ENCODE measurements around the gene LHPP. TPM values are rescaled to one million over a fixed set of nuclear protein-coding genes. Genes with fewer than 3 reads are reported as not detected.

Gene LHPP
- polyA plus RNA-seq, 1 experiment: 7.1 TPM

GRCh38 chr10:124589491-124590041 lies 127.9 kb downstream of the LHPP start:
- ChIA-PET CTCF (interaction anchor here (0.6 to 0.7 kb wide), 2 partner anchors 10 to 91 kb away, joined by 3 read pairs; no protein-coding TSS in a partner anchor), POLR2A (no interaction called here)
- no peak overlapping the region for H3K27ac ChIP-seq (ENCODE audit: low read depth, low read length)
- no peak for TF ChIP-seq CTCF (IDR thresholded peaks at IDR 0.05; ENCODE audit: low read depth, low read length)
- peaks cover 13% of the 10 kb centered on the region for H3K27me3 ChIP-seq (ENCODE audit: control insufficient read depth, insufficient read depth, low read length)
- peaks cover 18% of the 10 kb centered on the region for H3K9me3 ChIP-seq (ENCODE audit: control insufficient read depth, insufficient read depth, low read length)
- DNase-seq (ENCODE audit: low read depth, low spot score): no peak
- H3K4me3 ChIP-seq (ENCODE audit: low read depth, low read length): no peak overlapping the region

GRCh38 chr10:124590216-124591122 lies 128.8 kb downstream of the LHPP start:
- no peak for DNase-seq (ENCODE audit: low read depth, low spot score)
- Histone ChIP-seq H3K27me3 (ENCODE audit: control insufficient read depth, insufficient read depth, low read length) (peaks cover 16% of the 10 kb centered on the region), H3K27ac (ENCODE audit: low read depth, low read length) (no peak overlapping the region), H3K9me3 (ENCODE audit: control insufficient read depth, insufficient read depth, low read length) (peaks cover 22% of the 10 kb centered on the region), H3K4me3 (ENCODE audit: low read depth, low read length) (no peak overlapping the region)
- TF ChIP-seq CTCF (IDR thresholded peaks at IDR 0.05; ENCODE audit: low read depth, low read length): no peak
- ChIA-PET POLR2A (no interaction called here), CTCF (interaction anchor here (0.7 kb wide), 1 partner anchor 9 kb away, joined by 3 read pairs; no protein-coding TSS in a partner anchor)

- H3K4me3 ChIP-seq (ENCODE audit: low read depth, low read length): no peak overlapping the region
- no peak overlapping the region for H3K27ac ChIP-seq (ENCODE audit: low read depth, low read length)
- DNase-seq (ENCODE audit: low read depth, low spot score): no peak
- ChIA-PET POLR2A (no interaction called here), CTCF (no interaction called here)
- no peak for TF ChIP-seq CTCF (IDR thresholded peaks at IDR 0.05; ENCODE audit: low read depth, low read length)
- H3K9me3 ChIP-seq (ENCODE audit: control insufficient read depth, insufficient read depth, low read length): peaks cover 22% of the 10 kb centered on the region
- H3K27me3 ChIP-seq (ENCODE audit: control insufficient read depth, insufficient read depth, low read length): peaks cover 16% of the 10 kb centered on the region
Observed at GRCh38 chr10:124591123-124591495, 129.5 kb downstream of the LHPP start.

GRCh38 chr10:124592101-124592500 lies 130.5 kb downstream of the LHPP start:
- ChIA-PET CTCF (no interaction called here), POLR2A (no interaction called here)
- H3K27me3 ChIP-seq (ENCODE audit: control insufficient read depth, insufficient read depth, low read length): peaks cover 18% of the 10 kb centered on the region
- no peak overlapping the region for H3K27ac ChIP-seq (ENCODE audit: low read depth, low read length)
- peaks cover 22% of the 10 kb centered on the region for H3K9me3 ChIP-seq (ENCODE audit: control insufficient read depth, insufficient read depth, low read length)
- TF ChIP-seq CTCF (IDR thresholded peaks at IDR 0.05; ENCODE audit: low read depth, low read length): no peak
- no peak for DNase-seq (ENCODE audit: low read depth, low spot score)
- H3K4me3 ChIP-seq (ENCODE audit: low read depth, low read length): no peak overlapping the region
